NCI-H446 treated with DMSO at 0.1 percent for 48 hours (cell line): ENCODE data around the gene RASL10B.

ENCODE experiments used
- DNase-seq: peaks from one replicate; lab custom pipeline; 2025; lab: John Stamatoyannopoulos, UW

RASL10B gene

DNA sequence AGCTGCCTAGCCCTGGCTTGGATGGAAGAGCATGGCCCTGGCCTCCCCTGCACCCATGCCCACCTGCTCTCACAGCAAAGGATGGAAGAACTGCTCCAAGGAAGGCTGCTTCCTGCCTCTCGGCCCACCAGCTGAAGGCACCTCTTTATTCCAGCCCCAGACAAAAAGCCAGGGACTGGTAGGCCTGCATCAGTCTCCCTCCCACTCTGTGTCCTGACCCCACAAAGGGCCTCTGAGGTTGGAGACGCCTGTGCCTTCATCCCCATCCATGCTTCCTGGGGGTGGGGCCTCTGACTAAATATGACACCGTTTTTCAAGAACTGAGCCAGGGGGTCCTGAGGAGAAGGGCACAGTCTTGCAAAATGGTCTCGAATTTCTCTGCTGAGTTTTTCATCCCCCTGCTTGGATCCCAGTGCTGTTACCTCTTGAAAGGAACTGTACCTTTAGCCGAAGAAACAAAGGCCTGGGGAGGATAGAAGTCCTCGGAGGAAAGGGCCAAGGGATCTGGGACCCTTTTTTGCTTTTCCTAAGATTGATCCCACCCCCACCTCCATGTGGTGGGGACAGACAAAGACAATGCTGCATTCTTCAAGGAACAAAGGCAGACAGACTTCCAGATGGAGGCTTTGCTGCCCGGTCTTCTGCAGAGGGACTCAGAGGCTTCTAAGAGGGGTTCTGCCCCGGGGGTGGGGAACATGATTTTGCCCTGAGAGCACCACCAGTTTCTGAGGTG is 34.5 kb downstream of the RASL10B start:
- no peak for DNase-seq

DNA sequence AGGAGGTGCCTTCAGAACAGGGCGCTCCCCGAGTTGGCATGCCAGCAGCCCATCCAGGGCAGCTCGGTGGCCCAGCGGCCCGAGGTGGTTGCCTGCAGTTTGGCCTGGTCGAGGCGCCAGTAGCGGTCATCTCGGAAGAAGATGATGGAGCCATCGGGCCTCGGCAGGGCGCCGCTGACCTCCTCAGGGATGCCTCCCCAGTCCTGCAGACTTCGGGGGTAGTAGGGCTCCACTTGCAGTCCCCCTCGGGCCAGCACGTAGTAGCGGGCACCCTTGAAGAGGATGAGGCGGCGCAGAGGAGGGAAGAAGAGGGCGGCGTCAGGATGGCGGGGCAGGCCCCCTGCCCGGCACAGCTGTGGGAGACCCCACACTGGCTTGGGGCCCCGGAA is 35.0 kb downstream of the RASL10B start:
- DNase-seq: no peak

DNA sequence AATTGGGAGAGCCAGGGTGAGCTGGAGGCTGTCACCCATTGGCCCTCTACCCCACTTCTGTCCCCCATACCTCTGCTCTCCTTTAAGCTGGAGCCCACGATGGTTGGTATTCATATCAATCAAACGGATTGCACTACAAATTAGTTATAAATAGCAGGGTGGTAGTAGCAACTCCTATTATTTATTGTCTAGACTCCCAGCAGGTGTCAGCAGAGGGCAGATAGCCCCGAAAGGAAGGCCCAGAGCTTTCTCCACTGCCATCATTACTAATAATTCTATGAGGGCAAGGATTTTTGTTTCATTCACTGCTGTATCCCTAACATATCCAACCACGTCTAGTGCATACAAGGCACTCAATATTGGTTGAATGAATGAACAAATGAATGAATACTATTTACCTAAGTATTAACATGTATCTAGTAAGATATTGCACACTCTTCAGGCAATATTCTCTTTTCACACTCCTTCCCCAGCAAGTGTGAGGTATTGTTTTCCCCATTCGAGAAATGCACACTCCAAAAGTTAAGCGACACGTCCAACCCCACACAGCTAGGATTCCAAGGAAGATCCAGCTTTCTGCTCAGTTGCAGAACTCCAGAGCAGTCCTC is 35.6 kb downstream of the RASL10B start:
- no peak for DNase-seq

DNA sequence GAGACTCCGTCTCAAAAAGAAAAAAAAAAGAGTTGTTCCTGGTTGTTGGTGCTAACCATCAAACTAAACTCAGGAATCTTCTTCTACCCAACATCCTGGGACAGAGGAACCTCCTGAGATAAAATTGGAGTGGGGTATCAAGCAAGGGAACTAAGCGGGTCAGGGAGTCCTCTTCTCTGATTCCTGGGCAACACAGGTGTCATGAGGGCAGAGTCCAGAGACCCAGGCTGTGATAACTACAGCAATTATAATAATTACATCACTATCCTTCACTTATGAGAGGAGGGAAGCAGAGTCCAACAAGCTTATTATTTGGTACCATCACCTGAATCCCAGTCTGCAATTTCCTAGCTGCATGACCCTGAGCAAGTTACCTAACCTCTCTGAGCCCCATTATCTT is 37.4 kb downstream of the RASL10B start:
- no peak for DNase-seq

DNA sequence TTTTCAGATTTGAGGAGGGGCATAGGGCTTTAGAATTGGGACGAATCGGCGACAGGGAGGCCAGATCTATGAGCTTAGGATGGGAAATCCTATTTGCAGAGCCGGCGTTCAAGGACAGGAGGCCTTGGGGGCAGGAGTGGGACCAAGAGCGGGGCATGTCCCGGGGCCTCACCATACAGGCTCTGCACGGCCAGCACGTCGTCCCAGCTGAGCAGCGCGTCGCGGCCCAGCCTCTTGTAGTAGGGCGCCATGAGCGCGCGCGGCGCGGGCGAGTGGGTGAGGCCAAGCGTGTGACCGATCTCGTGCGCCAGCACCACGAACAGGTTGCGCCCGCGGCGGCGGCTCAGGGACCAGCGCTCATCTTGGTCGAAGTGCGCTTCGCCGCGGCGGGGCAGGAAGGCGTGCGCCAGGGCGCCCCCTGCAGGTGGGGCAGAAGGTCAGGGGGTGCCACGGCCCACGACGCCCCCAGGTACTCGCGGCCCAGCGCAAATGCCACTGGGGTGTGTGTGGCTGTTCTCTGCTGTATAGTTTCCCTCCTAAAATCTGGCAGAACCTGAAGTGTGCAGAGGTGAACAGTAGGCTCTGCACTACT is 38.6 kb downstream of the RASL10B start:
- no peak for DNase-seq

DNA sequence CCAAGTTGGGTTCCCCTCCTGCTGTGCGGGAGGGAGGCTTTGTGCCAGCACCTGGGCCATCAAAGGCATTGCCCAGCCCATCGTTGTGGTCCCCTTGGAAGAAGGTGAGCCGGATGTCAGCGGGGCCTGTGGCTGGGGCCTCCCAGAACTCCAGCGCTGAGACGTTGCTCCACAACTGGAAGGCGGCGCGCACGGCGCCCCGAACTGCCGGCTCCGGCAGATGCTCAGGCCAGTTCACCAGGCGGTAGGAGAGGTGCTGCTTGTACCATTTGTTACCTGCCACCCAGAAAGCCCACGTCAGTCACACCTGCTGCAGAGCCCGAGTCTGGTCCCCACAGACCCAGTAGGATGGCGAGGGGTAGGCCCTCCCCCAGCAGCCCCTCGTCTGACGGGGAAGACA is 41.7 kb downstream of the RASL10B start:
- DNase-seq: no peak

DNA sequence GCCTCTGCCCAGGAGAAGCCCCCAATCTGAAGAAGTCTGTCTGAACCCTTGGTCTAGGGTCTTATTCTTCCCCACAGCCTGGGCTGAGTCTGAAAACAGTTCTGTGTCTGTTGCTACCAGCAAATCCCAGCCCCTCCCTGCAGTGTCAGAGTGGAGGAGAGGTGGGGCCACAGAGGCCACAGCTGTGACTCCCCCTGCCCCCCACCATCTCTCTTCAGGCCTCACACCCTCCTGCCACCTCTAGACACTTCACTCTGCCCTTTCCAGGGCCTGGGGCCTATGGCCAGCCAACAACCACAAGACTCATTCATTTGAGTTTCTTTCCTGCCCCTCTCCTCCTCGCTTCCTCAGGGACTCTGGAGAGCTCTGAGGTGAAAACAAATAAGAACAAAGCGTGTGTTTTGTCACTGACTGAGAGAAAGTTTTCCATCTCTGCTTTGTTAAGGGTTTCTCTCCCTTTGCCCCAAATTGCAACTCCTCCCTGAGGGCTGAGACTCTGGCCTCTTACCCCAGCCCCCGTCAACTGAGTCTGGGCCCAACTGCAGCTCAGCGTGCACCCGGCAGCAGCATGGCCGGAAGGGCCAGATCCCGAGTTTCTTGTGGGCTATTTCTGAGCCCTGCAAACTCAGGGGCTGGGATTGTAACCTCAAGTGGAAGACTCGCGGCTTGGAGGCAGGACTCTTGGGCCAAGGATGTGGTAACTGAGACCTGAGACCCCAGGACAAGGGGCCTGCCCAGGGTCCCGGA is 42.4 kb downstream of the RASL10B start:
- DNase-seq: no peak

DNA sequence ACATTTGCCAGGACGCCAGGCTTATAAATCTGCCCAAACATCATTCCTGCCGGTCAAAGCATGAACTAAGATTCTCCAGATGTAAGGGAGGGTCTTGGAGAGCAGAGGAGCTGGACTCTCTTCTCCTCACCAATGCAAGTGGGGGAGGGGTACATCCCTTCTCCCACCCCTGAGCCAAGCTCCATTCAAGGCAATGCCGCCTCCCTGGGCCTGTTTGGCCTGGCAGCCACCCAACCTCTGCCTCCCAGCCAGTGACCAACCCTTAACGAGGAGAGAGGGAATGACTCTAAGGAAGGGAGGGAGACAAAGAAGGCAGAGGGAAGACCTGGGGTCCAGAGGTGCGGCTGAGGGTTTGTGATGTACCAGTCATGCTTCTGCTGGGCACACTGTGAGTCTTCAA is 43.1 kb downstream of the RASL10B start:
- DNase-seq: no peak

DNA sequence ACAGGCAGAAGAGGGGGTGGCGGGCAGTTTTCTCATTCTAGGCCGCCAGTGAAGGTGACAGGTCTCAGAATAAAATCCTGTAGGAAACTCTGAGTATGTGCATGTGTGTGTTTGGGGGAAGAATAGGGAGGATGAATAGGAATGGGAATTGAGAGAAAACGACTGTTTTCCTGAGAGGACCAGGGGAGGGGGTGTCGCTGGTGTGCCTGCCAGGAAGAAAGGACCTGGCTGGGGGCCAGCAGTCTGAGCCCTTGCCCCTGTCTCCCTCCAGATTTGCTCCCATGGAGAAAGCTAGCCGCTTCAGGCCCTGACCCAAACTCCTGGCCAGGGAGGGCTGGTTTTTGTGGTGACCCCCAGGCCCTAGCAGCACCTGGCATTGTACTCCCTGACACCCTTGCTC is 43.6 kb downstream of the RASL10B start:
- no peak for DNase-seq

DNA sequence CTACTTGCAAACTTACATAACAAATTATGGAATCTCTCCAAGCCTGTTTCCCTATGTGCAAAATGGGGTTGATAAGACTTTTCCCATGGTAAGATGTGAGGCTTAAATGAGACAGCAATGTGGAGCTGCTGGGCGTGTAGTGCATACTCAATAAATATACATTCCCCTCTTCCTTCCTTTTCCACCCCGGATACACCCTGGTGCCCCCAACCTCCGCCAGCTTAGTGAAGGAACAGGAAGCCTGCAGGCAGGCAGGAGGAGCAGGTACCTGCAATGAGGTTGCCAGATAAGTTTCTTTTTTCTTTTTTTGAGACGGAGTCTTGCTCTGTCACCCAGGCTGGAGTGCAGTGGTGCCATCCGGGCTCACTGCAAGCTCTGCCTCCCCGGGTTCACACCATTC is 44.1 kb downstream of the RASL10B start:
- DNase-seq: no peak

DNA sequence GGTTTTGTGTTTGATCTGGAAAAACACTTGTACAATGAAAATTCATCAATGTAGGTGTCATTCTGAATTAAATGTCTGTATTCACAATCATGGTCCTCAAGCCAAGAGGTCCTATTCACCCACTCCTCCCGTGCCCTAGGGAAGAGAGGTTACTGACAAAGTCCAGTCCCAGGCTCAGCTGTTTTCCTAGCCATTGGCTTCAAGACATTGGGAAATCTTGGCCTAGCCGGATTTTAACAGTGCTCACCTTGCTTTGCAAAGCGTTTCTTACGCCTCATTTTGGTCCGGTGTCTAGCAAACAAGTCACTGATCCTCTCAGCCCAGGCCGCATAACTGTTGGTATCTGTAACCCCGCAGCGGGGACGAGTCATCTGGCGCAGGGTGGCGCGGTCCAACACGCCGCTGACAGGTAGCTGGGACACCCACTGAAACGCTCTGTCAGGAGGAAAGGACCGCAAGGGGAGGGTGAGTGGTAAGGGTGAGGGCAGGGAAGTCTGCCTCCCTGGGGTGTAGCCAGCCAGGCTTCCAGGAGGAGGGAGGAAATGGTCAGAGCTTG is 47.3 kb downstream of the RASL10B start:
- DNase-seq: no peak

DNA sequence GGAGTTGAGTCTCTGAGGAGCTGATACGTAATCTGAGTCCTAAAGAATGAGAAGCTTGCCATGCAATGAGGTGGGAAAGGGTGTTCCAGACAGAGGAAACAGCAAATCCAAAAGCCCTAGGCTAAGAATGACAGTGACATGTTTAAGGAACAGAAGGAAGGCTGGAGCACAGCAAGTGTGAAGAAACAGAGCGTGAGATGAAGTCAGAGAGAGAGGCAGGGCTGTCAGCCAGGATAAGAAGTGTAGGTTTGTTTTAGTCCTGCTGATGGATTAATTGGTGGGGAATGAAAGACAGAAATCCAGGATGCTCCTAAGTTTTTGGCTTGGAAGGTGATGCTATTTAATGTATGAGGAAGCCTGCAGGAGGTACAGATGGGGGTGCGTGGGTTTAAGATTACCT is 49.5 kb downstream of the RASL10B start:
- DNase-seq: no peak

DNA sequence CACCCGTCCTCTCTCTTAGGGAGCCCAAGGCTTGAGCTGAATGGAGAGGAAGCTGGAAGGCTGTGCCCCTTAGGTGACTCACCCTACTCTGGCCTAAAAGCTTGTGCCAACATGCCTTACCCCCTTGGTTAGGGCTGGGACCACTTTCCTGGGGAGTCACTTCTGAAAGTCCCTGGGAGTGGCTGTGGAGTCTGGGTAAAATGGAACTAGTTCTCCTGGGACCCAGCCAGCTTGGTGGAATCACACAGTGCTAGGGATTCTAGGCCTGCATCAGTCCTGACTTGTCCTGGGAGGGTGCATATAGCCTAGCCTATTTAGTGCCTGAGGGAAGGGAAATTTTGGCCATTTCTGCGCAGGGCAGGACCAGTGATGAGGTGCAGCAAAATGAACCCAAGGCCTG is 53.5 kb downstream of the RASL10B start:
- DNase-seq: no peak

DNA sequence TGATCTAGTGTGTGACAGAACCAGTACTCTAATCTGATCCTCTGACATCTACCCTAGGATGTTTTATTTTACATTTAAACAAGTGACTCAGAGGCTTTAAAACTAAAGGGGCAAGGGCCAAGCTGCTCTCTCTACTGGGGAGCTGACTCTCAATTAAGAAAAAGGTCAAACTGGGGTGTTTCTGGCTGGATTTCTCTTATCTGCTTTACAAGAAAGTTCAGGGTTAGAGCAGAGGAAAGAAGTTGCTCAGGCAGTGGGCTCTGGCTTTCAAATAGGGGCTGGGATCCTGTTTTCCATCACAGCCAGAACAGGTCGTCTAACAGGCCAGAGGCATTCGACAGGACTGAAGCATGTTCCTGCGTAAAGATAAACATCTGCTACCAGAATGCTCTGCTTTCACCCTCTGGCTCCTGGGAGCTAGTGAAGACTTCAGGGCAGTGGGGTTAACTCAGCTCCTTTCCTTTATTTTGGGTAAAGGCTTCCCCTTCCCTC is 55.5 kb downstream of the RASL10B start:
- DNase-seq: no peak

DNA sequence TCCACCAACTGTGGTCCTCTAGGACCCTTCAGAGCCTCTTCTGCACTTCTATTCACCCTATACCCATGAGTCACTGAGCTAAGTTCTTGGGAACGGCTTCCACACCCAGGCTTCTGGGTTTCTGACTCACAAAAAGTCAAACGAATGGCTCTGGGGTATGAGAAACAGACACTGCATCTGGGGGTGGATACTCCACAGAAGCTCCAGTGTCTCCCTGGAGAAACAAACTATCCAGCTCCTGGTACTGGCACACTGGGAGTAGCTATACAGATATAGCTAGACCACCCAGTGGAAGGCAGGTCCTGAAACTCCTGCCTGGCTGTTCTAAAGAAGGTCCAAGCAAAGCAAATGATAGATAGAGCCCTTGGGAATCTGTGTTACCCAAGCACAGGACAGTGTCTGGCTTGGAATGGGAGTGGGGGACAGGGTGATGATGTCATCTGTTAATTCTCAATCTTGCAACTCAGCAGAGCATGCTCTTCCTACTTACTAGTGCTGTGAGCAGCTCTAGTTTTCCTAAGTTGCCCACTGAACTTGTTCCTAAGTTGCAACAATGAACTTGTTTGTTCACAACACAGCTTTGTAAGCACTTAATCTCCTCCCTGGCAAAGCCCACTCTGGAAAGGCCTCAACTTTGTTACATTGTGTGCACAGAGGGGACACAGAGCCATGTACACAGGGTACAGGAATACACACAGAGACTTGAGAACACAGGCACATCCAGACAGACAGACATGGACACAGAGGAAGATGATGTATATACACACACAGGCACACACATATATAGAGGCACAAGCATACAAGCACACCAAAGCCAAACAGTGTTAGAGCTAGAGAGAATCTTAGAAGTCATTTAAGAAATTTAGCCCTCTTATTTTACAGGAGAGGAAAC is 57.3 kb downstream of the RASL10B start:
- DNase-seq: no peak

DNA sequence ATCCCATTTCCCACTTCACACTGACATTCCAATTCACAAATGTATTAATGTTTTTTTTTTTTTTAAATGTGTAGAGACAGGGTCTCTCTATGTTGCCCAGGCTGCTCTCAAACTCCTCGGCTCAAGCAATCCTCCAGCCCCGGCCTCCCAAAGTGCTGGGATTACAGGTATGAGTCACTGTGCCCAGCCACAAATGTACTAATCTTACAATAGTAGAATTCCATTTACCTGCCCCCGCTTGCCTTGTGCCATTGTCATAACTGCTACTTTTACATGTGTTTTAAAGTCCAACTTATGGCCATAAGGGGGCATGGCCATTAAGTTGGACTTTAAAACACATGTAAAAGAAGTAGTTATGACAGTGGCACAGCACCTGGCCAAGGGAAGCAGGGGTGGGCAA is 59.4 kb downstream of the RASL10B start:
- no peak for DNase-seq

DNA sequence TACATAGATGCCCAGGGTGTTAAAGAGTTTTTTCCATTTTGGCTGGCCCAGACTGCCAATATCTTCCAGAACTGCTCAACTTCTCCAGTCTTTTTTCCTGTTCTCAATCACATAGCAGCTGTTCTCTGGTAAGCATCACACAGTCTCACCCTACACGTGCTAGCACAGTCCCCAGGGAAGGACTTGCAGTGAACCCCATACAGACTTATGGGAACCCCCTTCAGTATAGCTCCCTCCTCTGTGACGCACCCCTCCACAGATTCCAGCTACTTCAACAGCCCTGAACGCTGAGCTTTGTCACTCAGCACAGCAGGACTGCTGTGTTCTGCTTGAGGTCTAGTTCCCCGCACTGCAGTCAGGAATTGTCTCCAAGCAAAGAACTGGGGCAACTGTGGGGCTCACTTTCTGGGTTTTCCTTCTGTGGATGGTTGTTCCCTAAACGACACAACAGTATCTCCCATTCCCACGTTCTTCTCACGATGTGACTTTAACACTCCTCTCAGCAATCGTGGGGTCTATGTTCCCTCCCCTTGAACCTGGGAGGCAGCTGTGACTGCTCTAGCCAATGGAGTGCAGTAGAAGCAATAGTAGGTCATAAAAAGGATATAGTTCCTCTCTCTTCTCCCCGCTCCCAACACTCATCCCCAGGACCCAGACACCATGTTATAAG is 60.4 kb downstream of the RASL10B start:
- DNase-seq: no peak
